Vagina (tissue), 2 donors: ENCODE results near the gene ITPKB. TPM values are rescaled to one million over a fixed set of nuclear protein-coding genes. Genes with fewer than 3 reads are reported as not detected.

ENCODE experiments used
- DNase-seq, 2 donors: peaks; one replicate each; pipeline ENCODE4 v3.0.0-alpha.2; 2017; ENCODE audit errors: extremely low spot score in 2 of 2
- H3K27ac ChIP-seq: fragments of 200-600 bp; sonication (generic); one replicate; pipeline ENCODE4 v1.5.1; 2019
- H3K27me3 ChIP-seq: fragments of 200-600 bp; sonication (generic); one replicate; pipeline ENCODE4 v1.5.1; 2019
- H3K36me3 ChIP-seq, 2 donors: fragments of 200-600 bp; sonication (generic); one replicate each; pipeline ENCODE4 v1.5.1; 2017 to 2019
- H3K4me1 ChIP-seq: fragments of 200-600 bp; sonication (generic); one replicate; pipeline ENCODE4 v1.5.1; 2019
- H3K4me3 ChIP-seq, 2 donors: fragments of 200-600 bp; sonication (generic); 1 replicate in 1 of 2; 2 replicates in 1 of 2; pipeline ENCODE4 v1.5.1; 2016 to 2019
- H3K9me3 ChIP-seq: fragments of 200-600 bp; sonication (generic); one replicate; pipeline ENCODE4 v1.5.1; 2019
- POLR2A ChIP-seq, 2 donors: fragments of 450-650 bp; IDR thresholded peaks; one replicate each; pipeline ENCODE4 v1.6.1; 2017; ENCODE audit warnings: antibody characterized with exemption in 2 of 2, mild to moderate bottlenecking in 2 of 2, moderate library complexity in 2 of 2
- POLR2AphosphoS5 ChIP-seq, 2 donors: sonication (generic); formaldehyde crosslinking; IDR thresholded peaks; one replicate each; pipeline ENCODE4 v1.9.0; 2017; ENCODE audit warnings: antibody characterized with exemption in 2 of 2, mild to moderate bottlenecking in 2 of 2, low read depth in 1 of 2; ENCODE audit not compliant: insufficient read depth in 1 of 2
- intact Hi-C: fragments of 100-400 bp; cut with DNase I; formaldehyde crosslinking; loops from one replicate; pipeline ENCODE4 v1.15.1; 2023
- total RNA-seq: library from RNA; depleted of rRNA; stranded (reverse); fragments of >200 nt; gene quantifications from one replicate; pipeline ENCODE4 v1.2.3, GENCODE V29; 2016
- TF ChIP-seq, protein P1 (sequence below), 3 experiments: fragments of 450-650 bp in 2 of 3; fragments of 200-600 bp in 1 of 3; sonication (generic) in 1 of 3; IDR thresholded peaks; one replicate each; pipeline ENCODE4 v1.5.1; 2017 to 2019; ENCODE audit warnings: antibody characterized with exemption in 3 of 3, mild to moderate bottlenecking in 2 of 3, moderate library complexity in 2 of 3

ITPKB gene
- total RNA-seq, 1 donor from 2014 or later: 31.7 TPM

DNA sequence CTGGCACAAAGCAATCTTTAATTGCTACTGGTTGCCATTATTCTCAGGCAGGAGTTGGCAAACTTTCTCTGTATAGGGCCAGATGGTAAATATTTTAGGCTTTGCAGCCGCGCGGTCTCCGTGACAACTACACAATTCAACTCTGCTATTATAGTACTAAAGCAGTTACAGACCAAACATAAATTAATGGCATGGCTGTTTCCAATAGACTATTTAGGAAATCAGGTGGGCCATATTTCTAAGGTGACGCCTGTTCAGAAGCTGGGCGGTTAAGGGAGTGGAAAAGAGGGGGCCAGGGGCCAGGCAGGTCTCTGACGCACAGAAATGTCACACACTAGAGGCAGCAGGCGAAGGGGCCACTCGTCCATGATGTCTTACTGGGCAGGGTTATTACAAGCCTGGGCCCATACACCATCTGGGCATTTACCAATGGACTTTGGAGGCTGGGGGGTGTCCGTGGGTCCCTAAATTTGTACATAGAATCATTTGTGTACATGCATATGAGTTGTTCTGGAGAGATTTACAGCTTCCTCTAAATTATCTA is 110.4 kb downstream of the ITPKB start:
- TF ChIP-seq, protein P1, sequence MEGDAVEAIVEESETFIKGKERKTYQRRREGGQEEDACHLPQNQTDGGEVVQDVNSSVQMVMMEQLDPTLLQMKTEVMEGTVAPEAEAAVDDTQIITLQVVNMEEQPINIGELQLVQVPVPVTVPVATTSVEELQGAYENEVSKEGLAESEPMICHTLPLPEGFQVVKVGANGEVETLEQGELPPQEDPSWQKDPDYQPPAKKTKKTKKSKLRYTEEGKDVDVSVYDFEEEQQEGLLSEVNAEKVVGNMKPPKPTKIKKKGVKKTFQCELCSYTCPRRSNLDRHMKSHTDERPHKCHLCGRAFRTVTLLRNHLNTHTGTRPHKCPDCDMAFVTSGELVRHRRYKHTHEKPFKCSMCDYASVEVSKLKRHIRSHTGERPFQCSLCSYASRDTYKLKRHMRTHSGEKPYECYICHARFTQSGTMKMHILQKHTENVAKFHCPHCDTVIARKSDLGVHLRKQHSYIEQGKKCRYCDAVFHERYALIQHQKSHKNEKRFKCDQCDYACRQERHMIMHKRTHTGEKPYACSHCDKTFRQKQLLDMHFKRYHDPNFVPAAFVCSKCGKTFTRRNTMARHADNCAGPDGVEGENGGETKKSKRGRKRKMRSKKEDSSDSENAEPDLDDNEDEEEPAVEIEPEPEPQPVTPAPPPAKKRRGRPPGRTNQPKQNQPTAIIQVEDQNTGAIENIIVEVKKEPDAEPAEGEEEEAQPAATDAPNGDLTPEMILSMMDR (IDR thresholded peaks at IDR 0.05): no peak
- TF ChIP-seq POLR2A (IDR thresholded peaks at IDR 0.05) (no peak), POLR2AphosphoS5 (IDR thresholded peaks at IDR 0.05; ENCODE audit: insufficient read depth in 1 of 2, low read depth in 1 of 2) (no peak)
- peaks cover 0 to 4% of the 10 kb centered on the region in 2 donors for H3K36me3 ChIP-seq
- DNase-seq: no peak
- H3K4me3 ChIP-seq: no peak overlapping the region
- no peaks in the 10 kb centered on the region for H3K27me3 ChIP-seq
- peaks cover 29% of the 10 kb centered on the region for H3K4me1 ChIP-seq
- no peak overlapping the region for H3K27ac ChIP-seq
- H3K9me3 ChIP-seq: no peaks in the 10 kb centered on the region
- intact Hi-C loops: no loop called here

DNA sequence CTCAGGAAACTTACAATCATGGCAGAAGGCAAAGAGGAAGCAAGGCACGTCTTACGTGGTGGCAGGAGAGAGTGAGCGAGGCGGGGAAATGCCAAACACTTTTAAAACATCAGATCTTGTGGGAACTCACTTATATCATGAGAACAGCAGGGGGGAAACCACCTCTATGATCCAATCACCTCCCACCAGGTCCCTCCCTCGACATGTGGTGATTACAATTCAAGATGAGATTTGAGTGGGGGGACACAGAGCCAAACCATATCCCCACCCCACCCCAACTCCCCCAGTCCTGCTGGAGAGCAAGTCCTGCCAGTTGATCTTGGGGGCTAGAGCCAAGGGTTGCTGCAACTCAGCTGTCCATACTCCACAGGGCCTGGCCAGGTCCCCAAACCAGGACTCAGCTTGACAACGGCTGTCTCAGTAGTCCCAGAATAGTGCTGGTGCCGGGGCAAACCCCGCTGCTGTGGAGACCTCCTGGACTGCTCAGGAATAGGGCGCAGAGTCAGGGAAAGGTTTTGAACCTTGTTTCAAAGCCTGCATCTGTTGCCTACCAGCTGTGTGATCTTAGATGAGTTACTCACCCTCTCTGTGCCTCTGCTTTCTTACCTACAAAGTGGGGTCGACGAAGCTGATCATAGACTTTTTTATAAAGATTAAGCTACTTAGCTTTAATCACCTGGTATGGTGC is 111.0 kb downstream of the ITPKB start:
- peaks cover 0 to 4% of the 10 kb centered on the region in 2 donors for H3K36me3 ChIP-seq
- no peak overlapping the region for H3K27ac ChIP-seq
- intact Hi-C loops: loop anchor here (2.0 kb wide), 1 partner anchor 201 kb away; no protein-coding TSS in a partner anchor
- peaks cover 23% of the 10 kb centered on the region for H3K4me1 ChIP-seq
- no peak overlapping the region for H3K4me3 ChIP-seq
- no peaks in the 10 kb centered on the region for H3K9me3 ChIP-seq
- no peak for DNase-seq
- TF ChIP-seq POLR2A (IDR thresholded peaks at IDR 0.05) (no peak), POLR2AphosphoS5 (IDR thresholded peaks at IDR 0.05; ENCODE audit: insufficient read depth in 1 of 2, low read depth in 1 of 2) (no peak)
- TF ChIP-seq, protein P1 (IDR thresholded peaks at IDR 0.05): no peak
- no peaks in the 10 kb centered on the region for H3K27me3 ChIP-seq

DNA sequence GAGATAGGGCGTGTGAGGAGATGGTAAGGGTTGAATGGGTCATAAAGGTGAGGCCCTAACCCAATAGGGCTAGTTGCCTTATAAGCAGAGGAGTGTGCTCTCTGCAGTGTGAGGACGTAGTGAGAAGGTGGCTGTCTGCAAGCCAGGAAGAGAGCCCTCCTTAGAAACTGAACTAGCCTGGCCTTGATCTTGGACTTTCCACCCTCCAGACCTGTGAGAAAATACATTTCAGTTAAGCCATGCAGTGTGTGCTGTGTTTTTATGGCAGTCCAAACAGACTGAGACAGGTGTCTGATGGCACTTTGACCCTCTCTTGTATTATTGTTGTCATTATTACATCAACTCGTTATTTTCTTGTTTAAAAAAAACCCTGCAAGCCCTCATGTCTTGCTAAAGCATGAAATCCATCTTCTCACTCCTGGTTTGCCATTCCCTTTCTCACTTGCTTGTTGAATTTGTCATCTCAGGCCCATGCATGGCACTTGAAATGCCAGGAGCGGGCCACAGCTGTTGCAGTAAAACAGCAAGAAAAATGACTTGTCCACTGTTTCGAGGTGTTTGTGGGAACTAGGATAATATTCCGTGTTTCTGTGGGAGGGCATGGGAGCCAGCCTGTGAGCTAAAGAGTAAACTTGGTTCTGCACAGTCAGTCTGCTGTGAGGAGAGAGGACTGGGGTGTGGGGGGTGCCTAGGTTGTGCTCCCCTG is 111.9 kb downstream of the ITPKB start:
- Histone ChIP-seq H3K27ac (peak overlapping the region; percentile 26), H3K36me3 (peaks cover 0 to 2% of the 10 kb centered on the region in 2 donors)
- intact Hi-C loops: loop anchor here (2.0 kb wide), 1 partner anchor 202 kb away; no protein-coding TSS in a partner anchor

DNA sequence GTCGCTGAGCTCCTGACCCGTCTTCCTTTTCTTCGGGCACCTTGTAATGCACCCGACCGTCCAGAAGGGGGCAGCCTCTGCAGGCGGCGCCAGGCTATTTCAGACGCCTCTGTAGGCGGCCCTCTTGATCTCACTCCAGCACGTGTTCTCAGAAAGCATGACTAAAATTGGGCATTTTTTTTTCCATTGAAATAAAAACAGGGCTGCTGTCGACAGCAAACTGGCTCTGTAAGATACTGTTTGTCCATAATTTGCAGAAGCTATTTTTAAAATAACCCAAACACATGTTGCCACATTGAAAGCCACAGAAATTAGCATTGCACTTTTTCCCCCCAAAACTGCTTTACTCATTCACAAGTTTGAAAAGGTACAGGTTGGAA is 112.5 kb downstream of the ITPKB start:
- Histone ChIP-seq H3K4me3 (no peak overlapping the region), H3K4me1 (peaks cover 11% of the 10 kb centered on the region), H3K27me3 (no peaks in the 10 kb centered on the region), H3K36me3 (no peaks in the 10 kb centered on the region), H3K27ac (peak overlapping the region; percentile 26), H3K9me3 (no peaks in the 10 kb centered on the region)
- no peak for DNase-seq
- TF ChIP-seq, protein P1 (IDR thresholded peaks at IDR 0.05): peak; percentile 76 to 90 (median 86)
- peak; percentile 45 to 75 for TF ChIP-seq POLR2AphosphoS5 (IDR thresholded peaks at IDR 0.05; ENCODE audit: insufficient read depth in 1 of 2, low read depth in 1 of 2)
- no peak for TF ChIP-seq POLR2A (IDR thresholded peaks at IDR 0.05)
- intact Hi-C loops: loop anchor here (2.0 kb wide), 1 partner anchor 202 kb away; no protein-coding TSS in a partner anchor

More for the DNA sequence above, 111.9 kb downstream of the ITPKB start:
- H3K4me3 ChIP-seq: no peak overlapping the region
- H3K27me3 ChIP-seq: no peaks in the 10 kb centered on the region
- TF ChIP-seq, protein P1 (IDR thresholded peaks at IDR 0.05): no peak
- TF ChIP-seq POLR2A (IDR thresholded peaks at IDR 0.05) (no peak), POLR2AphosphoS5 (IDR thresholded peaks at IDR 0.05; ENCODE audit: insufficient read depth in 1 of 2, low read depth in 1 of 2) (no peak)
- no peaks in the 10 kb centered on the region for H3K9me3 ChIP-seq
- no peak for DNase-seq
- peaks cover 15% of the 10 kb centered on the region for H3K4me1 ChIP-seq
